HCT116 (cell line): Measurements from ENCODE around the gene PELO. TPM values are rescaled to one million over a fixed set of nuclear protein-coding genes. Genes with fewer than 3 reads are reported as not detected.

Experiments
- ATAC-seq: fragments of 200-7000 bp; cut with Tn5 transposase; 2 replicates; pipeline ENCODE4 v1.9.1; 2020; ENCODE audit warnings: mild to moderate bottlenecking, moderate library complexity
- BruUV-seq: library from RNA; stranded (reverse); fragments of 400-500 nt; replicated peaks from 2 replicates; lab custom pipeline; 2021; lab: Mats Ljungman, UMichigan
- CTCF ChIA-PET: fragments of 300-600 bp; sonication (Branson Sonifier 250); formaldehyde crosslinking; loops from one replicate; lab custom pipeline; 2021; ENCODE audit warnings: antibody characterized with exemption; lab: Charles Lee
- POLR2A ChIA-PET: fragments of 300-600, 350-600 bp; sonication (Branson Sonifier 250); formaldehyde crosslinking; loops from one replicate; lab custom pipeline; 2021; ENCODE audit warnings: antibody characterized with exemption; lab: Charles Lee
- RAD21 ChIA-PET, 2 experiments: fragments of 300-600 bp; sonication (Branson Sonifier 250); formaldehyde crosslinking; loops; one replicate each; lab custom pipeline; 2023; ENCODE audit warnings: low total read pairs in 2 of 2; ENCODE audit not compliant: uncharacterized antibody in 2 of 2, unreplicated experiment in 2 of 2, low non-redundant PET in 1 of 2; lab: Charles Lee
- DNase-seq: peaks from one replicate; pipeline ENCODE4 v3.0.0-alpha.2; 2010; ENCODE audit warnings: low read depth, low spot score
- H2AFZ ChIP-seq: fragments of 200-600 bp; shearing (Covaris generic), sonication (generic); 2 replicates; pipeline ENCODE4 v1.6.1; 2017; ENCODE audit warnings: low read depth, mixed run types, mixed read lengths, antibody characterized with exemption, low read length; ENCODE audit not compliant: poor library complexity, severe bottlenecking
- H3K27ac ChIP-seq: 2 replicates; pipeline ENCODE4 v1.5.1; 2012; ENCODE audit warnings: low read depth, low read length
- H3K27me3 ChIP-seq: fragments of 200-600 bp; sonication (generic); 2 replicates; pipeline ENCODE4 v1.6.1; 2016; ENCODE audit warnings: mixed run types, low read length, mixed read lengths; ENCODE audit not compliant: insufficient read depth
- H3K36me3 ChIP-seq, 2 experiments: fragments of 200-500 bp in 1 of 2; fragments of 200-600 bp in 1 of 2; sonication (Bioruptor generic) in 1 of 2; sonication (generic) in 1 of 2; 2 replicates each; pipeline versions ENCODE4 v1.5.1 to v1.6.1; 2014 to 2016; ENCODE audit warnings: low read length in 2 of 2, inconsistent platforms in 1 of 2, mixed read lengths in 1 of 2, mixed run types in 1 of 2; ENCODE audit not compliant: insufficient read depth in 2 of 2, control insufficient read depth in 1 of 2
- H3K4me1 ChIP-seq, 2 experiments: fragments of 200-600 bp in 1 of 2; sonication (generic) in 1 of 2; 2 replicates each; pipeline versions ENCODE4 v1.5.1 to v1.6.1; 2012 to 2017; ENCODE audit warnings: low read length in 2 of 2, inconsistent platforms in 1 of 2, mild to moderate bottlenecking in 1 of 2, mixed read lengths in 1 of 2, mixed run types in 1 of 2, moderate library complexity in 1 of 2; ENCODE audit not compliant: insufficient read depth in 2 of 2, control insufficient read depth in 1 of 2
- H3K4me2 ChIP-seq: fragments of 200-600 bp; sonication (generic); 2 replicates; pipeline ENCODE4 v1.6.1; 2017; ENCODE audit warnings: mixed run types, low read length, mixed read lengths
- H3K4me3 ChIP-seq, 2 experiments: fragments of 200-600 bp in 1 of 2; sonication (generic) in 1 of 2; replicated peaks in 1 of 2; 2 replicates each; pipeline ENCODE4 v1.5.1; 2011 to 2016; ENCODE audit warnings: low read length in 2 of 2, control low read depth in 1 of 2, low read depth in 1 of 2, mild to moderate bottlenecking in 1 of 2, mixed read lengths in 1 of 2, mixed run types in 1 of 2
- H3K79me2 ChIP-seq: fragments of 200-600 bp; sonication (generic); 2 replicates; pipeline ENCODE4 v1.6.1; 2017; ENCODE audit warnings: mild to moderate bottlenecking, mixed run types, low read length, moderate library complexity, mixed read lengths; ENCODE audit not compliant: insufficient read depth
- H3K9ac ChIP-seq: fragments of 200-600 bp; sonication (generic); 2 replicates; pipeline ENCODE4 v1.6.1; 2016; ENCODE audit warnings: low read length, mixed read lengths
- H3K9me2 ChIP-seq: fragments of 200-600 bp; sonication (generic), shearing (Covaris generic); 2 replicates; pipeline ENCODE4 v1.6.1; 2017; ENCODE audit warnings: mixed run types, mild to moderate bottlenecking, moderate library complexity; ENCODE audit not compliant: insufficient read depth
- H3K9me3 ChIP-seq, 2 experiments: fragments of 200-500 bp in 1 of 2; fragments of 200-600 bp in 1 of 2; sonication (Bioruptor generic) in 1 of 2; sonication (generic) in 1 of 2; 2 replicates each; pipeline ENCODE4 v1.6.1; 2014 to 2017; ENCODE audit warnings: low read length in 2 of 2, mixed read lengths in 2 of 2, inconsistent platforms in 1 of 2, low read depth in 1 of 2, mild to moderate bottlenecking in 1 of 2, mixed run types in 1 of 2, moderate library complexity in 1 of 2; ENCODE audit not compliant: control insufficient read depth in 1 of 2, insufficient read depth in 1 of 2
- H4K20me1 ChIP-seq: fragments of 200-600 bp; sonication (generic), shearing (Covaris generic); 2 replicates; pipeline ENCODE4 v1.6.1; 2017; ENCODE audit warnings: mixed run types, mild to moderate bottlenecking, moderate library complexity; ENCODE audit not compliant: insufficient read depth
- CBX3 ChIP-seq: IDR thresholded peaks from 2 replicates; pipeline ENCODE4 v1.6.1; 2012; ENCODE audit warnings: low read depth
- CEBPB ChIP-seq: IDR thresholded peaks from 2 replicates; pipeline ENCODE4 v1.6.1; 2012; ENCODE audit warnings: low read depth
- EGR1 ChIP-seq: IDR thresholded peaks from 2 replicates; pipeline ENCODE4 v1.6.1; 2012; ENCODE audit warnings: low read depth
- ELF1 ChIP-seq: IDR thresholded peaks from 2 replicates; pipeline ENCODE4 v1.6.1; 2012; ENCODE audit warnings: low read depth, borderline replicate concordance
- EZH2 ChIP-seq: fragments of 200-600 bp; sonication (generic); IDR thresholded peaks from 2 replicates; pipeline ENCODE4 v1.6.1; 2017; ENCODE audit warnings: antibody characterized with exemption, mixed run types
- EZH2phosphoT487 ChIP-seq: fragments of 200-600 bp; IDR thresholded peaks from 2 replicates; pipeline ENCODE4 v1.6.1; 2018; ENCODE audit warnings: antibody characterized with exemption, borderline replicate concordance
- FOSL1 ChIP-seq: IDR thresholded peaks from 2 replicates; pipeline ENCODE4 v1.6.1; 2012; ENCODE audit warnings: low read depth
- JUND ChIP-seq: IDR thresholded peaks from 2 replicates; pipeline ENCODE4 v1.6.1; 2012
- POLR2A ChIP-seq: IDR thresholded peaks from 2 replicates; pipeline ENCODE4 v1.7.0; 2011; ENCODE audit warnings: borderline replicate concordance; ENCODE audit not compliant: insufficient read depth, insufficient read length; ENCODE audit errors: extremely low read depth
- POLR2AphosphoS5 ChIP-seq: IDR thresholded peaks from 2 replicates; pipeline ENCODE4 v1.6.1; 2011; ENCODE audit warnings: mild to moderate bottlenecking, low read depth, low read length, moderate library complexity
- RAD21 ChIP-seq: IDR thresholded peaks from 2 replicates; pipeline ENCODE4 v1.6.1; 2012; ENCODE audit warnings: low read depth, mild to moderate bottlenecking
- SIN3A ChIP-seq: IDR thresholded peaks from 2 replicates; pipeline ENCODE4 v1.6.1; 2012; ENCODE audit warnings: low read depth
- SP1 ChIP-seq: IDR thresholded peaks from 2 replicates; pipeline ENCODE4 v1.6.1; 2012; ENCODE audit warnings: low read depth
- SRF ChIP-seq: IDR thresholded peaks from 2 replicates; pipeline ENCODE4 v1.6.1; 2012; ENCODE audit warnings: low read depth
- TCF7L2 ChIP-seq: IDR thresholded peaks from 2 replicates; pipeline ENCODE4 v1.7.0; 2011; ENCODE audit warnings: borderline replicate concordance, inconsistent platforms; ENCODE audit not compliant: insufficient read depth, insufficient read length; ENCODE audit errors: extremely low read depth
- YY1 ChIP-seq: IDR thresholded peaks from 2 replicates; pipeline ENCODE4 v1.6.1; 2011; ENCODE audit warnings: low read length, low read depth, moderate library complexity, mild to moderate bottlenecking; ENCODE audit not compliant: insufficient replicate concordance; ENCODE audit errors: extremely low read depth
- ZNF274 ChIP-seq: fragments of 200-500 bp; sonication (Bioruptor generic); IDR thresholded peaks from 2 replicates; pipeline ENCODE4 v1.6.1; 2014; ENCODE audit warnings: mild to moderate bottlenecking, low read depth, low read length, inconsistent platforms
- intact Hi-C: fragments of 100-400 bp; cut with micrococcal nuclease; formaldehyde crosslinking; loops from 2 replicates; pipeline ENCODE4 v1.10.0; 2022
- total RNA-seq: library from RNA; stranded (reverse); gene quantifications from one replicate; pipeline ENCODE4 v1.2.1, GENCODE V29; 2021; ENCODE audit not compliant: unreplicated experiment
- TF ChIP-seq, protein P1 (sequence below), 3 experiments: fragments of 200-600 bp in 1 of 3; sonication (generic) in 1 of 3; IDR thresholded peaks in 2 of 3; conservative IDR thresholded peaks in 1 of 3; 2 replicates each; pipeline ENCODE4 v1.5.1; 2012 to 2017; ENCODE audit warnings: low read depth in 2 of 3, low read length in 2 of 3, antibody characterized with exemption in 1 of 3, borderline replicate concordance in 1 of 3, control low read depth in 1 of 3, mild to moderate bottlenecking in 1 of 3, mixed read lengths in 1 of 3, mixed run types in 1 of 3, moderate library complexity in 1 of 3; ENCODE audit not compliant: insufficient read depth in 1 of 3
- TF ChIP-seq, protein P2 (sequence below): IDR thresholded peaks from 2 replicates; pipeline ENCODE4 v1.6.1; 2012
- TF ChIP-seq, protein P3 (sequence below): IDR thresholded peaks from 2 replicates; pipeline ENCODE4 v1.6.1; 2011; ENCODE audit warnings: mild to moderate bottlenecking, low read length, moderate library complexity; ENCODE audit not compliant: insufficient replicate concordance; ENCODE audit errors: extremely low read depth

Gene PELO
- total RNA-seq, 1 experiment from 2014 or later = 16.5 TPM

DNA sequence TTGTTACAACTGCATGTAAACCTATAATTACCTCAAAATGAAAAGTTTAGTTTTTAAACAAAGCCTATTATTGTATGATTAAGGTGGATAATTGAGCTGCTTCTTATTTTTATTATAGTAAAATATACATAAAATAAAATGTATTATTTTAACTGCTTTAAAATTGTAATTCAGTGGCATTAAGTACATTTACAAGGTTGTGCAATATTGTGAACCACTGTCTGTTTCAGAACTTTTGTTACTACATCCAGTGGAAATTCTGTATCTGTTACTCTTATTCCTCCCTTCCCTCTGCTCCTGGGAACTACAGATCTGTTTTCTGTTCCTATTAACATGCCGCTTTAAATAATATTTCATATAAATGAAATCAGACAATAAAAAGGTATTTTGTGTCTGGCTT is 37.1 kb downstream of the PELO start (continued):
- TF ChIP-seq TCF7L2 (no peak), JUND (no peak), CBX3 (no peak), ZNF274 (no peak), SP1 (no peak), ELF1 (no peak), FOSL1 (no peak)

DNA sequence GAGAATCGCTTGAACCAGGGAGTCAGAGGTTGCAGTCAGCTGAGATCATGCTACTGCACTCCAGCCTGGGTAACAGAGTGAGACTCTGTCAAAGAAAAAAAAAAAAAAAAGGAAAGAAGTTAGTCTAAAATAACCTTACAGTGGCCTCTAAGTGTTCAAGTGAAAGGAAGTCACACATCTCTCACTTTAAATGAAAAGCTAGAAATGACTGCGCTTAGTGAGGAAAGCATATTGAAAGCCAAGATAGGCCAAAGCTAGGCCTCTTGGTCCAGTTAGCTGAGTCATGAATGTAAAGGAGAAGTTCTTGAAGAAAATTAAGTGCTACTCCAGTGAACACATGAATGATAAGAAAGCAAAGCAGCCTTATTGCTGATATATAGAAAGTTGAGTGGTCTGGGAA is 38.1 kb downstream of the PELO start:
- no peaks in the 10 kb centered on the region for H3K9me3 ChIP-seq
- H3K9ac ChIP-seq = no peak overlapping the region
- RAD21 ChIA-PET = no interaction called here
- no TSS peak for BruUV-seq
- intact Hi-C loops = no loop called here
- H2AFZ ChIP-seq = no peak overlapping the region
- H3K27me3 ChIP-seq = no peaks in the 10 kb centered on the region
- H3K4me2 ChIP-seq = no peak overlapping the region
- H3K9me2 ChIP-seq = no peaks in the 10 kb centered on the region
- H4K20me1 ChIP-seq = no peaks in the 10 kb centered on the region
- no peak for DNase-seq
- POLR2A ChIA-PET = interaction anchor here (0.7 kb wide), 1 partner anchor 15 kb away, joined by 3 read pairs; no protein-coding TSS in a partner anchor
- no peaks in the 10 kb centered on the region for H3K36me3 ChIP-seq
- H3K27ac ChIP-seq = no peak overlapping the region
- no peaks in the 10 kb centered on the region for H3K79me2 ChIP-seq
- ATAC-seq = no peak
- CTCF ChIA-PET = no interaction called here
- H3K4me1 ChIP-seq = no peaks in the 10 kb centered on the region
- no peak overlapping the region for H3K4me3 ChIP-seq
- TF ChIP-seq JUND (no peak), CEBPB (no peak), FOSL1 (no peak), SIN3A (no peak), SP1 (no peak), EGR1 (no peak), RAD21 (no peak), ZNF274 (no peak), EZH2phosphoT487 (no peak), SRF (no peak), POLR2A (no peak), EZH2 (no peak), CBX3 (no peak), POLR2AphosphoS5 (no peak), ELF1 (no peak), YY1 (no peak)
- TF ChIP-seq, protein P1, sequence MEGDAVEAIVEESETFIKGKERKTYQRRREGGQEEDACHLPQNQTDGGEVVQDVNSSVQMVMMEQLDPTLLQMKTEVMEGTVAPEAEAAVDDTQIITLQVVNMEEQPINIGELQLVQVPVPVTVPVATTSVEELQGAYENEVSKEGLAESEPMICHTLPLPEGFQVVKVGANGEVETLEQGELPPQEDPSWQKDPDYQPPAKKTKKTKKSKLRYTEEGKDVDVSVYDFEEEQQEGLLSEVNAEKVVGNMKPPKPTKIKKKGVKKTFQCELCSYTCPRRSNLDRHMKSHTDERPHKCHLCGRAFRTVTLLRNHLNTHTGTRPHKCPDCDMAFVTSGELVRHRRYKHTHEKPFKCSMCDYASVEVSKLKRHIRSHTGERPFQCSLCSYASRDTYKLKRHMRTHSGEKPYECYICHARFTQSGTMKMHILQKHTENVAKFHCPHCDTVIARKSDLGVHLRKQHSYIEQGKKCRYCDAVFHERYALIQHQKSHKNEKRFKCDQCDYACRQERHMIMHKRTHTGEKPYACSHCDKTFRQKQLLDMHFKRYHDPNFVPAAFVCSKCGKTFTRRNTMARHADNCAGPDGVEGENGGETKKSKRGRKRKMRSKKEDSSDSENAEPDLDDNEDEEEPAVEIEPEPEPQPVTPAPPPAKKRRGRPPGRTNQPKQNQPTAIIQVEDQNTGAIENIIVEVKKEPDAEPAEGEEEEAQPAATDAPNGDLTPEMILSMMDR (IDR thresholded peaks at IDR 0.05 in 2 of 3, conservative IDR thresholded peaks at IDR 0.05 in 1 of 3; ENCODE audit: borderline replicate concordance in 1 of 3, insufficient read depth in 1 of 3, low read depth in 2 of 3, low read length in 2 of 3) = no peak
- TF ChIP-seq, protein P2, sequence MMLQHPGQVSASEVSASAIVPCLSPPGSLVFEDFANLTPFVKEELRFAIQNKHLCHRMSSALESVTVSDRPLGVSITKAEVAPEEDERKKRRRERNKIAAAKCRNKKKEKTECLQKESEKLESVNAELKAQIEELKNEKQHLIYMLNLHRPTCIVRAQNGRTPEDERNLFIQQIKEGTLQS = no peak
- TF ChIP-seq, protein P3, sequence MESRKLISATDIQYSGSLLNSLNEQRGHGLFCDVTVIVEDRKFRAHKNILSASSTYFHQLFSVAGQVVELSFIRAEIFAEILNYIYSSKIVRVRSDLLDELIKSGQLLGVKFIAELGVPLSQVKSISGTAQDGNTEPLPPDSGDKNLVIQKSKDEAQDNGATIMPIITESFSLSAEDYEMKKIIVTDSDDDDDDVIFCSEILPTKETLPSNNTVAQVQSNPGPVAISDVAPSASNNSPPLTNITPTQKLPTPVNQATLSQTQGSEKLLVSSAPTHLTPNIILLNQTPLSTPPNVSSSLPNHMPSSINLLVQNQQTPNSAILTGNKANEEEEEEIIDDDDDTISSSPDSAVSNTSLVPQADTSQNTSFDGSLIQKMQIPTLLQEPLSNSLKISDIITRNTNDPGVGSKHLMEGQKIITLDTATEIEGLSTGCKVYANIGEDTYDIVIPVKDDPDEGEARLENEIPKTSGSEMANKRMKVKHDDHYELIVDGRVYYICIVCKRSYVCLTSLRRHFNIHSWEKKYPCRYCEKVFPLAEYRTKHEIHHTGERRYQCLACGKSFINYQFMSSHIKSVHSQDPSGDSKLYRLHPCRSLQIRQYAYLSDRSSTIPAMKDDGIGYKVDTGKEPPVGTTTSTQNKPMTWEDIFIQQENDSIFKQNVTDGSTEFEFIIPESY = no peak
